Measurements from ENCODE around the gene MMP2.

MMP2 gene

GRCh38 chr16:55499281-55499680 is 20.3 kb downstream of the MMP2 start:
- H3K4me1 Mint-ChIP-seq = peaks cover 11% of the 10 kb centered on the region
- no peaks in the 10 kb centered on the region for H3K36me3 Mint-ChIP-seq
- no peak overlapping the region for H3K4me3 Mint-ChIP-seq
- peaks cover 3% of the 10 kb centered on the region for H3K27me3 Mint-ChIP-seq
- no peak overlapping the region for H3K27ac Mint-ChIP-seq
- no peaks in the 10 kb centered on the region for H3K9me3 Mint-ChIP-seq

GRCh38 chr16:55499951-55500529 is 21.0 kb downstream of the MMP2 start:
- no peaks in the 10 kb centered on the region for H3K9me3 Mint-ChIP-seq
- H3K27me3 Mint-ChIP-seq = peaks cover 3% of the 10 kb centered on the region
- H3K4me1 Mint-ChIP-seq = peaks cover 11% of the 10 kb centered on the region
- H3K4me3 Mint-ChIP-seq = no peak overlapping the region
- H3K36me3 Mint-ChIP-seq = no peaks in the 10 kb centered on the region
- no peak overlapping the region for H3K27ac Mint-ChIP-seq

- Mint-ChIP-seq H3K4me3 (no peak overlapping the region), H3K36me3 (no peaks in the 10 kb centered on the region), H3K4me1 (peaks cover 11% of the 10 kb centered on the region), H3K27me3 (peaks cover 3% of the 10 kb centered on the region), H3K27ac (no peak overlapping the region), H3K9me3 (no peaks in the 10 kb centered on the region)
Measured at GRCh38 chr16:55500530-55501011, 21.6 kb downstream of the MMP2 start.

- peaks cover under 1% of the 10 kb centered on the region for H3K27me3 Mint-ChIP-seq
- no peak overlapping the region for H3K27ac Mint-ChIP-seq
- H3K4me1 Mint-ChIP-seq = peaks cover 11% of the 10 kb centered on the region
- H3K4me3 Mint-ChIP-seq = no peak overlapping the region
- H3K9me3 Mint-ChIP-seq = no peaks in the 10 kb centered on the region
- no peaks in the 10 kb centered on the region for H3K36me3 Mint-ChIP-seq
Measured at GRCh38 chr16:55501549-55502322, 22.7 kb downstream of the MMP2 start.

GRCh38 chr16:55502801-55503366 is 23.9 kb downstream of the MMP2 start:
- H3K27ac Mint-ChIP-seq = no peak overlapping the region
- peaks cover 11% of the 10 kb centered on the region for H3K4me1 Mint-ChIP-seq
- no peak overlapping the region for H3K4me3 Mint-ChIP-seq
- H3K9me3 Mint-ChIP-seq = no peaks in the 10 kb centered on the region
- H3K36me3 Mint-ChIP-seq = no peaks in the 10 kb centered on the region
- H3K27me3 Mint-ChIP-seq = peaks cover 3% of the 10 kb centered on the region

- peaks cover 15% of the 10 kb centered on the region for H3K4me1 Mint-ChIP-seq
- H3K27ac Mint-ChIP-seq = no peak overlapping the region
- no peaks in the 10 kb centered on the region for H3K36me3 Mint-ChIP-seq
- H3K9me3 Mint-ChIP-seq = no peaks in the 10 kb centered on the region
- peaks cover 8% of the 10 kb centered on the region for H3K27me3 Mint-ChIP-seq
- H3K4me3 Mint-ChIP-seq = no peak overlapping the region
Measured at GRCh38 chr16:55503726-55504550, 24.9 kb downstream of the MMP2 start.

GRCh38 chr16:55505333-55506015 is 26.5 kb downstream of the MMP2 start:
- H3K27ac Mint-ChIP-seq = no peak overlapping the region
- H3K4me3 Mint-ChIP-seq = no peak overlapping the region
- no peaks in the 10 kb centered on the region for H3K9me3 Mint-ChIP-seq
- no peaks in the 10 kb centered on the region for H3K36me3 Mint-ChIP-seq
- H3K27me3 Mint-ChIP-seq = peaks cover 17% of the 10 kb centered on the region
- H3K4me1 Mint-ChIP-seq = peaks cover 9% of the 10 kb centered on the region

GRCh38 chr16:55506083-55506482 is 27.1 kb downstream of the MMP2 start:
- Mint-ChIP-seq H3K9me3 (no peaks in the 10 kb centered on the region), H3K27me3 (peaks cover 18% of the 10 kb centered on the region), H3K27ac (no peak overlapping the region), H3K4me3 (no peak overlapping the region), H3K4me1 (peaks cover 9% of the 10 kb centered on the region), H3K36me3 (no peaks in the 10 kb centered on the region)

GRCh38 chr16:55506708-55507107 is 27.7 kb downstream of the MMP2 start:
- no peaks in the 10 kb centered on the region for H3K36me3 Mint-ChIP-seq
- H3K9me3 Mint-ChIP-seq = no peaks in the 10 kb centered on the region
- peaks cover 20% of the 10 kb centered on the region for H3K27me3 Mint-ChIP-seq
- no peak overlapping the region for H3K27ac Mint-ChIP-seq
- H3K4me3 Mint-ChIP-seq = no peak overlapping the region
- peaks cover 9% of the 10 kb centered on the region for H3K4me1 Mint-ChIP-seq

GRCh38 chr16:55508271-55508921 is 29.4 kb downstream of the MMP2 start:
- H3K36me3 Mint-ChIP-seq = peaks cover 2% of the 10 kb centered on the region
- H3K4me1 Mint-ChIP-seq = peaks cover 9% of the 10 kb centered on the region
- H3K27ac Mint-ChIP-seq = no peak overlapping the region
- H3K9me3 Mint-ChIP-seq = peaks cover 11% of the 10 kb centered on the region
- peaks cover 31% of the 10 kb centered on the region for H3K27me3 Mint-ChIP-seq
- peak overlapping the region; percentile 42 for H3K4me3 Mint-ChIP-seq

- H3K4me3 Mint-ChIP-seq = peak within 1 kb of the TSS; percentile 42
- H3K27me3 Mint-ChIP-seq = peaks cover 31% of the 10 kb centered on the region
- H3K27ac Mint-ChIP-seq = no peak within 1 kb of the TSS
- H3K4me1 Mint-ChIP-seq = peaks cover 9% of the 10 kb centered on the region
- H3K36me3 Mint-ChIP-seq = peaks cover 2% of the 10 kb centered on the region
- peaks cover 11% of the 10 kb centered on the region for H3K9me3 Mint-ChIP-seq
Measured at GRCh38 chr16:55508941-55509931, 30.2 kb downstream of the MMP2 start, which contains the start of gene LPCAT2. Gene LPCAT2, plus strand, starts transcription at chr16:55509072. Its CDS starts 110 bp downstream, at chr16:55509182.

GRCh38 chr16:55510185-55510805 is 31.3 kb downstream of the MMP2 start:
- Mint-ChIP-seq H3K36me3 (peaks cover 2% of the 10 kb centered on the region), H3K4me1 (peaks cover 9% of the 10 kb centered on the region), H3K4me3 (no peak overlapping the region), H3K27ac (no peak overlapping the region), H3K9me3 (peaks cover 11% of the 10 kb centered on the region), H3K27me3 (peaks cover 31% of the 10 kb centered on the region)

- H3K4me1 Mint-ChIP-seq = peaks cover 9% of the 10 kb centered on the region
- no peak overlapping the region for H3K27ac Mint-ChIP-seq
- no peak overlapping the region for H3K4me3 Mint-ChIP-seq
- peaks cover 27% of the 10 kb centered on the region for H3K27me3 Mint-ChIP-seq
- H3K36me3 Mint-ChIP-seq = peaks cover 2% of the 10 kb centered on the region
- H3K9me3 Mint-ChIP-seq = peaks cover 11% of the 10 kb centered on the region
Measured at GRCh38 chr16:55512941-55513340, 33.9 kb downstream of the MMP2 start.
